ENCODE results near the gene CDK11B.

CDK11B gene

DNA sequence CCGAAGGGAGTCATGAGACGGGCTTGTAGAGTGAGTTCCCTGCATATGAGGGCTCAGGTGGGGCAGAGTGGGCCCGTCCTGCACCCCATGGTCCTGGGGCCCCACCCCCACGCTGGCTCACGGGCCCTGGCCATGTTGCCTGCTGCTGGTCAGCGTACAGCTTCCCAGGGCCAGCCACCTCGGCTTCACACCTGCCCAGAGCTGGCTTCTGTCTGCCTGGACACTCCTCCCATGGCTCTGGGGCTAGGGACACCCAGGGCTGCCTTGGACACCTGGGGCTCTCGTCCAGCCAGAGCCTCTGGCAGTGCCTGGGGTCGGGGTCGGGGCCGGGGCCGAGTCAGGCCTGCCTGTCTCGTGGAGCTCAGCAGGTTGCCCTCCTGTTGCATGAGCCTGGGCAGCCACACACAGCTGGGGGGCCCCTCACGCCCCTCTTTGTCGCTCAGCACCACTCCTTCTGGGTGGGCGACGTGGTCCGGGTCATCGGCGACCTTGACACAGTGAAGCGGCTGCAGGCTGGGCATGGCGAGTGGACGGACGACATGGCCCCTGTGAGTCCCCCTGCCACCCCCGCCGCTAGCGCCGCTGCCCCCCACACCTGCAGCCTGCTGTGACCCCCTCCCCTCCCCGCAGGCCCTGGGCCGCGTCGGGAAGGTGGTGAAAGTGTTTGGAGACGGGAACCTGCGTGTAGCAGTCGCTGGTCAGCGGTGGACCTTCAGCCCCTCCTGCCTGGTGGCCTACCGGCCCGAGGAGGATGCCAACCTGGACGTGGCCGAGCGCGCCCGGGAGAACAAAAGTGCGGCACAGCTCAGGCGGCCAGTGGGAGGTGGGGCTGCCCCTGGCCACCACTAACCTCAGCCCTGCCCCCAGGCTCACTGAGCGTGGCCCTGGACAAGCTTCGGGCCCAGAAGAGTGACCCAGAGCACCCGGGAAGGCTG, 32.3 kb downstream of the CDK11B start:
- DNase-seq, result no peak

DNA sequence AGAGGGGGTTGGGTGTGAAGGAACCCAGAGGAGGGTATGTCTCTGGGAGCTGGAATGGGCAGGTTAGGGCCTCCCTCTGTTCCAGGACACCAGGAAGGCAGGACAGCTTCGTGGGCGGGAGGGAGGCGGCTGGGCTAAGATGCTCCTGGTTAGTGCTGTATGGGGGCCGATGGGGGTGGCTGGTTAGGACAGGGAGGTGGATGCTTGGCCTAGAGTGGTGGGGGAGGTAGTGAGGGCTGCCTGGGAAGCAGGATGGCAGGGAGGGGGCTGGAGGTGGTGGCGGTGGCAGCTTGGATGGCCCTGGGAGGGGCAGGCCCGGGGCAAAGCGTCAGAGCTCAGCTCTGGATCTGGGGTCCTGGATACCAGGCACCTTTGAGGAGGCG, 33.0 kb downstream of the CDK11B start:
- DNase-seq, result no peak

DNA sequence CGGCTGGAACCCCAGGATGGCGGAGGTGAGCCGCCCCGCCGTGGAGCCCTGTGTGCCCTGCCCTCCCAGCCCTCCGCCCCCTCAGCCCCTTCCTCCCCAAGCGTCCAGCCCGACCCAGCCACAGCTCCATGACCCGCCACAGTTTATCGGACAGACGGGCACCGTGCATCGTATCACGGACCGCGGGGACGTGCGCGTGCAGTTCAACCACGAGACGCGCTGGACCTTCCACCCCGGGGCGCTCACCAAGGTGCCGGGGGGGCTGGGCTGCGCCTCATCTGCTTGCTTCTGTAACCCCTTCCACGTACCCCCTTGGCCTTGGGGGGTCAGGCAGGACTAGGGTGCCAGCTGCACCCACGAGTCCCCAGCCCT, 33.4 kb downstream of the CDK11B start:
- DNase-seq, result no peak

DNA sequence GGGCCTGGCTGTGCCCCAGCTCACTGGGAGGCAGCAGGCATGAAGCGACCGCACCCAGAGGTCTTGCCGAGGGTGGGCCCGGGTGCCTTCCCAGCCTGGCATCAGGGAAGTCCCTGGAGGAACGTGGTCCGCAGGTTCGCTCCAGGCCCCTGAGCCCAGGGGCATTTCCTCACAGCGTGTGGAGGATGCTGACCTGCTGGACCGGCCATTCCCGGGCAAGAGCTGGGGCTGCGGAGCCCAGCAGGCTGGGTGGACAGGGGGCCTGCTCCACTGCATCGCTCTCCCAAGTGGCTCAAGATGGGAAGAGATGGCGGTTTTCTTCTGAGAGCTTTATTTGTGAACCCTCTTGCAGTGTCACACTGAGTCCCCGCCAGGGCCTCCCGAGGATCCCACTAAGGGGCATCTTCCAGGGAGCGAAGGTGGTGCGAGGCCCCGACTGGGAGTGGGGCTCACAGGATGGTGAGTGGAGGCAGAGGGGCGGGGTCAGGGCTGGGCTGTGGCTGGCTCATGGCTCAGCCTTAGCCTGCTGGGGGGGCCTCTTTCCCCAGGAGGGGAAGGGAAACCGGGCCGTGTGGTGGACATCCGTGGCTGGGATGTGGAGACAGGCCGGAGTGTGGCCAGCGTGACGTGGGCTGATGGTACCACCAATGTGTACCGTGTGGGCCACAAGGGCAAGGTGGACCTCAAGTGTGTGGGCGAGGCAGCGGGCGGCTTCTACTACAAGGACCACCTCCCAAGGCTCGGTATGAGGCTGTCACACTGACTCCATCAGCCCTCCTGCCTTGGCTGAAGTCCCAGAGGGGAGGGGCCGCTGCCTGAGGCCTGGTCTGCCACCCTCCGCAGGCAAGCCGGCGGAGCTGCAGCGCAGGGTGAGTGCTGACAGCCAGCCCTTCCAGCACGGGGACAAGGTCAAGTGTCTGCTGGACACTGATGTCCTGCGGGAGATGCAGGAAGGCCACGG, 34.1 kb downstream of the CDK11B start:
- no peak for DNase-seq

DNA sequence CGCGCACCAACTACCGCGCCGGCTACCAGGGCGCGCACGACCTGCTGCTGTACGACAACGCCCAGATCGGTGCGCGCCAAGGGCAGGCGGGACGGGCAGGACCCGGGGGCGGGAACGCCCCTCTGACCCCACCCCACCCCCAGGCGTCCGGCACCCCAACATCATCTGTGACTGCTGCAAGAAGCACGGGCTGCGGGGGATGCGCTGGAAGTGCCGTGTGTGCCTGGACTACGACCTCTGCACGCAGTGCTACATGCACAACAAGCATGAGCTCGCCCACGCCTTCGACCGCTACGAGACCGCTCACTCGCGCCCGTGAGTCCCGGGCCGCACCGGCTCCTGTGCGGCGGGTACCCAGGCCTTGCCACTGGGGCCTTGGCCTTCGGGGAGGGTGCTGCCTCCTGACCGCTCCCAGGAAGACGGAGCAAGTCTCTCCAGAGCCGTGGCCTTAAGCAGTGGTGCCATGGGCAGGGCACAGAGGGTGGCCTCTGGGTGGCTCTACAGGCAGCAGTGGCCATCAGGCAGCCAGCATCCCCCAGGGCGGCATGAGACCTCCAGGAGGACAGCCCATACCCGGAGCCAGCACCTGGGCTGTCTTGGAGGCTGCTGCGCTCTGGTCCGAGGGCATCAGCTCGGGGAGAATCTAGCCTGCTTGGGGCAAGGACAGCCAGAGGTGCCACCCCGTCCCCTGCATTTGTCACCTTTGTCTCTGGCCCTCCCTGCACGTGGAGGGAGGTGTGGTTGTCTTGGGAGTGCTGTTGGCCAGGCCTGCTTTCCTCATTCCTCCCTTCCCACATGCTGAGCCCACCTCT, 35.0 kb downstream of the CDK11B start:
- no peak for DNase-seq

DNA sequence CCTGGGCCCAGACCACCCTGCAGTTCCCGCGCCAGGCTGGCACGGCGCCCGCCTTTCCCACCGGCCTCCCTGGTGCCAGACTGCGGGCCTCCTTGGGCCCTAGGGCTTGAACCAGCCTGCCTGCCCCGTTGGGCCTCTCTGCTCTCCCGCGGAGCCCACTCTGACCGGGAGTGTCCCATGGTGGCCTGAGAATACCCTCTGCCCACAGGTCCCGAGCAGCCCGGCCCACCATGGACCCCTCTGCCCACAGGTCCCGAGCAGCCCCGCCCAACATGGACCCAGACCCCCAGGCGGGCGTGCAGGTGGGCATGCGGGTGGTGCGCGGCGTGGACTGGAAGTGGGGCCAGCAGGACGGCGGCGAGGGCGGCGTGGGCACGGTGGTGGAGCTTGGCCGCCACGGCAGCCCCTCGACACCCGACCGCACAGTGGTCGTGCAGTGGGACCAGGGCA, 35.6 kb downstream of the CDK11B start:
- no peak for DNase-seq

DNA sequence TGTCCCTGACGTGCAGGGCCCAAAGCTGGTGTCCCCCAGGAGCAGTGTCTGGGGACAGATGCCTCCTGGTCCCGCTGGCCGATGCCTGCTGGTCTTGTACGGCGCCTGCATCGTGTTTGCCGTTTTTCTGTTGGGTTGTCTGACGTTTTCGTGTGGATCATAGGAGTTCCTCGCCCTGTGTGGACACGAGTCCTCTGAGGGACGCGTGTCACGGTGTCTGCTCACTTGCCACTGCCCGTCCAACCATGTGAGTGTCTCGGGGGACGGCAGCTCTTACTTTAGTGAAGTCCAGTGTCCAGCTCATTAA, 36.1 kb downstream of the CDK11B start:
- no peak for DNase-seq

DNA sequence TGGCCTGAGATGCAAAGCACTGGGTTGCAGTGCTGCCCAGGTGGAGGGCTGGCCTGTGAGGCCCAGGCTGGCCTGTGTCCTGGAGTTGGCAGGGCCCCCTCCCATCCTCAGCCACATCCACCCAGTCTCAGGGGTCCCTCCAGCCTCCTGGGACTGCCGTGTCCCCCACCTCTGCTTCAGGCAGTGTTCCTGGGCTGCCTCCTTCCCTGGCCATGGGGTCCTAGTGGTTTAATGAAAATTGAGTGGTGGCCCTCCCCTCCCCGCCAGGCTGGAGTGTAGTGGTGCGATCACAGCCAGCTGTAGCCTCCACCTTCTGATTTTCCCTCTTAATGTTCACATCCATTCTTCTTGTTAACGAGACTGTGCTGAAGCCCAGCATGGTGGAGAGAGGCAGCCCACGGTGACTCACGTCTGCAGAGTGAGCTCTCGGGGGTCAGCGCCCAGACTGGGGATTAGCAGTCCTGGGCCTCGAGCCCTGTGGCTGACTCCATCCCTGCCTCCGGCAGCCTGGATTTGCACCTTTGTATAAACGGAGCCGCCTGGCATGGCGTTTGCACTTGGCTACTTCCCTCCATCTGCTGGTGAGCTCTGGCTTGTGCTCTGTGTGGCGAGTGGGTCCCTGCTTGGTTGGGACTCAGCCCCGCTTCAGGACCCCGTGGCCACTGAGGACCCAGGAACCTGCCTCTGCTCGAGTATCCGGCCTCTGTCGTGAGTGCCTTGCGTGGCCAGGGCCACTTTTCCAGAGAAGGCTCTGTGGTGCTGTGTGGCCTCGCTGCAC, 36.6 kb downstream of the CDK11B start:
- DNase-seq, result no peak

DNA sequence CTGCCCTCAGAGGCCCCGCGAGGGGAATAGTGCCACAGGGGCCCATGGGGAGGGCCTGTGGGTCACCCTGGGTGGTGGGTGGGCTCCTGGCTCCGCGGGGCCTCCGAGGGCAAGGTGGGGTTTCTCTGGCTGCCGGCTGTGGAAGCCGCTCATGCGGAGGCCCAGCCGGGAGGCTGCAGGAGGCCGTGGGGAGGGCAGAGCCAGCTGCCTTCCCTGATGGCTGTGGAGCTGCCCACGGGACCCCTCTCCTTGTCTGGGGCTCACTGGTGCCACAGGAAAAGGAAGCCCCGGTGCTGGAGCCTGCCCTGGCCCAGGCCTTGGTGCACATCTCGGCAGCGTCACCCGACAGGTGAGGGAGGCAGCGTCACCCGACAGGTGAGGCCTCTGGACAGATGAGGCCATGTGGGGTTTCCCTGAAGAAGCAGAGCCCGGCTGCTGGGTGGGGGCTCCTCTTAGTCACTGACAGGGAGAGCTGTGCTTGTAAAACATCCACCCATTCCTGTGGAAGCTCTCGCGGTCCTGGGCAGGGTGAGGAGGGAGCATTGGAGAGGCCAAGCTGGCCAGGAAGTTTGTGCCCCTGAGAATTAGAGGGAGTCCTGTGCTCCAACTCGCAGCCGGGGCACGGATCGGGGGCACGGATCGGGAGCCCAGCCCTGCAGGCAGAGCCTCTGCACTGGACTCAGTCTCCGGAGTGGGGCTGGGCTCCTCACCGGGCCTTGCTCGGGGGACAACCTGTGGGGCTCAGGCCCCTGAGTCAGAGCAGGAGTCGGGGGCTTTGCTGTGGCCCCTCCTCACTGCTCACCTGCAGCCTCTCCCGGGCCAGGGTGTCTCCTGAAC, 37.4 kb downstream of the CDK11B start:
- no peak for DNase-seq

DNA sequence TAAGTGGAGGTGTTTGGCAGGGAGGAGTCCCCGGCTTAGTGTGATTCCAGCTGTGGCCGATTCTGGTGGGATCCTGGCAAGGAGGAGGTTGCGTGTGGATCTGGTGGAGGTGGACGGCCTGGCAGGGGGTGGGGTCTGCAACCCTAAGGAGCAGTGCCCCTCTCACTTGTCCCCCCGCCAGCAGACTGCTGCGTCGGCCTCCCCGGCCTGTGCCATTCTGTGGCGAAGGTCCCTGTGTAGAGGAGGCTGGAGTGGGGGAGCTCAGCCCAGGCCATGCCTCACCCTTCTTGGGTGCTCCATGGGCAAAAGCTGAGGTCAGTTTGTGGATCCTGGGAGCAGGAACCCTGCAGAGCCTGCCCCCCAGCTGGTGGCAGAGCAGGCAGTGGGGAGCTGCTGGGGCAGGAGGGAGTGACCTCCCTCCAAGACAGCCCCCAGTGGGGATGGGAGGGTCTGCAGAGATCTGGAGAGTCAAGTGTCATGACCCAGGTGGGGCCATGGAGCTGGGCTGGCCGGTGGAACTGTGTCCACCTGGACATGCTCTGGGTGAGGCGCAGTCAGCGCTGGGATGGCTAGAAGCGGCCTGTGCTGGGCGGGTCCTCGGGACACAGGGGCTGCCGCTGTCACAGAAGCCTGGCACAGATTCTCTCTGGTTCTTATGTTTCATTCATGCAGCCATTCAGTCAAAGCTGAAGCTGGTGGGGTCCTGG, 38.2 kb downstream of the CDK11B start:
- no peak for DNase-seq

DNA sequence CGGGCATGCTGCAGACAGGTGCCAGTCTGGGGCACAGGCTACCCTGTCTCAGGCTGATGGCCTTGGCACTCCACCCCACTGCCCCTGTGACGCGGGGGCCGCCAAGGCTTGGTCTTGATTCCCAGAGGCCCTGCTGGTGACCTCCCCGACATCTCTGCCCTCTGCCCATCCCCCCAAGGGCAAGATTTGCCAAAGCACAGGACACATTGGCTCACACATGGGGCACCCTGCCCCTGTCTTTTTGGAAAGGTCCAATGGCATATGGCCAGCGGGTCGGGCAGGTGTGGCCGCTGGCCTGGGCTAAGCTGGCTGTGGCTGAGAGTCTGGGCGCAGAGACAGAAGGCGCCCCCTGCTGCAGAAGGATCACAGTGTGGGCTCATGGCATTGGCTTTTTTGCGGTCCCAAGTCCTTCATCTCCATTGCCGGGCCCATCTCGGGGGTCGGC, 38.9 kb downstream of the CDK11B start:
- DNase-seq, result no peak

DNA sequence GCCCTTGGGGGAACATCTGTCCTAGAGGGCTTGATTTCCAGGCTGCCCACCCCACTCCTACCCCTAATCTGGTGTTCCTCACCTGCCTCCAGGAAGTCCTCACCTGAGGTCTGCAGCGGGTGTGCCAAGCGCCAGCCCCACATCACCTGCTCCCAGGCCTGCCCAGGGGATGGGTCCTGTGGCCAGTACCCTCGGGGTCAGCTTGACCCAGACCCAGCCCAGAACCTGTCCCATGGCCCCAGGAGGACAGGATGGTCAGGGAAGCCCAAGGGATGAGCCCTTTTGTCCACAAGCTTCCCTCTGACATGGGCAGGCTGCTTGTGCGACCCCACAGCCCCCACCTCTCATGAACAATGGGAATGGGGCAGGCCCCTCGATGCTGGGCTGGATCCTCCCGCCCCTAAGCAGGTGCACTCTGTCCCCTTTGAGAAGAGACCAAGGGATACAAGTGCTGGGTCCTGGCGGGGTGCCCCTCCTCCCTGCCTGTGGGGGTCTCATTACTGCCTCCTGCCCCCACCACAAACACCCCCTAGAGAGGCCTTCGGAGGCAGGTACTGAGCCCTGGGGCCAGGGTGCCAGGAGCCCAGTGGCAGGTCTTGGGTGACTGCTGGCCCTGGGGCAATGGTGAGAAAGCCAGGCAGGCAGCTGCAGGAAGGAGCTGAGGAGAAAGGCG, 40.3 kb downstream of the CDK11B start:
- no peak for DNase-seq

DNA sequence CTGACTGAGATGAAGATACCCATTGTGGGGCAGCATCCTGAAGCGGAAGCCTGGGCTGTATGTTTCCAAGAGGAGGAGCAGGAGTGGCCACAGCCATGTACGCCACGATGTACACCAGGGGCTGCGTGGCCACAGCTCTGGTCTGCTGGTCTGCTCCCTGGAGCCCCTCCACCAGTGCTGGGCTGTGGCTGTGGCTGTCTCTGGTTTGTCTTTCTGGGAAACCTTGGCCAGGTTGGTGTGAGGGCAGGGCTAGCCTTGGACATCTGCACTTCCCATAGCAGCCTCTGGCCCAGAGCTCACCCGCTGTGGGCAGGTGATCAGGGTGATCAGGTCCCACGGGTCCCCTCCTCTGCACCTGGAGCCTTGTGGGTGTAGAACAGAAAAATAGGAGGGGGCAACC, 40.9 kb downstream of the CDK11B start:
- DNase-seq, result no peak

DNA sequence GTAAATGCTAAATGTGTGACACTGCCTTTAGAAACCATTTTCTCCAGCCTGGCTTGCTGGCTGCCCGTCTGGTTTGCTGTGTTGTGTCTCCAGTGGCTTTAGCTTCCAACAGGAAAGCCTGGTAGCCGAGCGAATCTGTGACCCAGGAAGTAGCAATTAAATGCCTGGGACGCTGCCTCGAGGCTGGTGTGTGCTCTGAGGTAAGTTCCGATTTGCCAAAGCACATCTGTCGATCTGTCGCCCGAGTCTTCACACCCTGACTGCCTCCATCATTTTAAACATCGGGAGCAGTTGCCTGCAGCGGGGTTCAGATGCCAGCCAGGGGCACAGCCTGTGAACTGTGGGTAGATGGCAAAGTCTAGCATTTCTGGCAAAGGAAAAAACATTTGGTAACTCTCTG, 41.3 kb downstream of the CDK11B start:
- DNase-seq, result no peak

DNA sequence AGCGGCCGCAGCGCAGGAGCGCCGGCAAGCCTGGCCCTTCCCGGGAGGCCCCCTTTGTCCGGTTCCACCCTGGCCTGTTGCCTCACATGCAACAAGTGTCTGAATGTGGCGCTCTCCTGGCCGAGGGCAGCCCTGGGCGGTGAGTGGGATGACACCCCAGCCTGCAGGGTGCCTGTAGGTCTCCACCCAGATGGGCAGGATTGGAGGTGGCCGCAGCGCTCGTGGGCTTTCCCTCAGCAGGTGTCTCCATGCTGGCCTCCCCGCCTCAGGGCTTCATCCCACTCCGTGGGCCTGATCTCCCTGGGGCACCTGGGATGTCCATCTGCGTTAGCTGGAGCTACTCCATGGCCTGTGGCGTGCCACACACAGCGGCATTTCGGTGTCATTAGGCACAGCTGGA, 42.0 kb downstream of the CDK11B start:
- no peak for DNase-seq

DNA sequence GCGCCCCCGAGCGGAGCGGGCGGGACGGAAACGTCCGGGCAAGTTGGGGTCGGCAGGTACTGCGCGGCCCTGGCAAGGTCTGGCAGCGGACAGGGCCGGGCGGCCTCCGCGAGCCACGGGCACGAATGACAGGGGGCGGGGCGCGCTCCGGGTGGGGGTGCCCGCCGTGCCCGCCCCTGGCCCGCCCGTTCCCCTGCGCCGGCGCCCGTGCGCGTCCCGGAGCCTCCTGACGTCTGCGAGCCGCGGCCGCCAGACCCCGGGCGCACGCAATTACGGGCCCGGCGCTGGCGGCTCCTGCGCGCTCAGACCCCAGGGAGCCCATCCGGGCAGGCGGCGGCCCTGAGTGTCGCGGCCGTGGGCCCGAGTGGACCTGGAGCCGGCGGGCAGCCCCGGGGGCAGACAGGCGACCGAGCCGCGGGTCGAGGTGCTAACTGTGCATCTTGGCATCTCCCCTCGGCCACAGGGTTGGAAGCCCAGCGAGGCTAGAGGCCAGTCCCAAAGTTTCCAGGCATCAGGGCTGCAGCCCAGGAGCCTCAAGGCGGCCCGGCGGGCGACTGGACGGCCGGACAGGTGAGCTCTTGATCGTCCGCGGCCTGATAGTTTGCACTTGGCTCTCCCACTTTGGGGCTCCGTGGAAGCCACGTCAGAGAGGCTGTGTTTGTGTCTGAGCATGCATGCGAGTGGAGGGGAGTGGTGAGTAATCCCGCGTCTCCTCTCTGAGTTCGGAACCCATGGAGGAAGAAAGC, 42.6 kb downstream of the CDK11B start:
- DNase-seq, result no peak

DNA sequence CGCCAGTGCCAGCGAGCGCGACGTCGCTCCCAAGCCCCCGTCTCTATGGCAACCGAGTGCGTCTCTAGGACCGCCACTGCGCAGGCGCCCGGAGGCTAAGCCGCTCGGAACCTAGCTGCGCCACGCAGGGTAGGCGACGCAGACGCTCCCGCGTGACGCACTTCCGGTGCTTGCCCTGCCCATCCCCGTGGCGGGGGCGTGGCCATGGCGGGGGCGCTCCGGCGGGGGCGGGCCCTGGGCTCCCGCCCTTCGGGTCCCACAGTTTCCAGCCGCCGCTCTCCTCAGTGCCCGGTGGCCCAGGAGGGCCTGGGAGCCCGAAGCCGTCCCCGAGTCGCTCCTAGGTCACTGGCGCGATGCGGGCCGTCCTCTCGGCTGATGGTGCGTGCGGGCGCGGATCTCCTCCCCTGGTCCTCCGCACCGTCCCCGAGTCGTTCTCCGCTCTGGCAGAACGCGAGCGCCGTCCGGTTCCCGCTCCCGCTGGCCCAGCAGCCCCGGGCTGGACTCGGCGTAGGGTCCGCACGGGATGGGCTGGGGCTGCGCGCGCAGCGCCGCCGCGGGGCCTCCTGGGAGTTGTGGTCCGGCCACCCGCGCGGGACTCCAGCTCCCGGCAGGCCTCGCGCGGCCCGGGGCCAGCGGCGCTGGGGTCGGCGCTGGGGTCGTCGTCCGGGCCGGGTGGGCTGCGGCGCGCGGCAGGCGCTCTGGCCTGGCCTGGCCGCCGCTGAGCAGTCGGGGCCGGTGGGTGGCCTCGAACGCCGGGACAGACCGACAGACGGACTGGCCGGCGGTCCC, 43.4 kb downstream of the CDK11B start, which contains the start of gene MIB2:
Gene MIB2 (plus strand): TSS at position 245 of the 789 bp plus-strand sequence. CDS start 7,953 bp downstream, outside the sequence.
- DNase-seq, result peak; percentile 96

DNA sequence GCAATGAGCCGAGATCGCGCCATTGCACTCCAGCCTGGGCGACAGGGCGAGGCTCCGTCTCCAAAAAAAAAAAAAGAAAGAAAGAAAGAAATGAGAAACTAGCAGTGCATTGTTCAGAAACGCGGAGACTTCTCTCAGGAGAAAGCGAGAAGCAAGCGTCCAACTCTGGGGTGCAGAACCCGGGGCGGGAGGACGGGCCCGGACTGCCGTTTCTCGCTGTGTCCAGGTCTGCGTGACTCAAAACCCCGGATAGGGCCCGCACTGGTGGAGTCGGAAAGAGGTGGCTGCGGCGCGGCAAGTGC, 43.9 kb downstream of the CDK11B start:
- DNase-seq, result no peak
